HG03378 (cell line): ENCODE results near the gene EXOC6B.

Experiments used
- ATAC-seq: cut with Tn5 transposase; IDR thresholded peaks from one replicate; pipeline ENCODE4 v1.9.1; 2021; ENCODE audit warnings: mild to moderate bottlenecking, moderate library complexity; ENCODE audit not compliant: unreplicated experiment

EXOC6B gene

DNA sequence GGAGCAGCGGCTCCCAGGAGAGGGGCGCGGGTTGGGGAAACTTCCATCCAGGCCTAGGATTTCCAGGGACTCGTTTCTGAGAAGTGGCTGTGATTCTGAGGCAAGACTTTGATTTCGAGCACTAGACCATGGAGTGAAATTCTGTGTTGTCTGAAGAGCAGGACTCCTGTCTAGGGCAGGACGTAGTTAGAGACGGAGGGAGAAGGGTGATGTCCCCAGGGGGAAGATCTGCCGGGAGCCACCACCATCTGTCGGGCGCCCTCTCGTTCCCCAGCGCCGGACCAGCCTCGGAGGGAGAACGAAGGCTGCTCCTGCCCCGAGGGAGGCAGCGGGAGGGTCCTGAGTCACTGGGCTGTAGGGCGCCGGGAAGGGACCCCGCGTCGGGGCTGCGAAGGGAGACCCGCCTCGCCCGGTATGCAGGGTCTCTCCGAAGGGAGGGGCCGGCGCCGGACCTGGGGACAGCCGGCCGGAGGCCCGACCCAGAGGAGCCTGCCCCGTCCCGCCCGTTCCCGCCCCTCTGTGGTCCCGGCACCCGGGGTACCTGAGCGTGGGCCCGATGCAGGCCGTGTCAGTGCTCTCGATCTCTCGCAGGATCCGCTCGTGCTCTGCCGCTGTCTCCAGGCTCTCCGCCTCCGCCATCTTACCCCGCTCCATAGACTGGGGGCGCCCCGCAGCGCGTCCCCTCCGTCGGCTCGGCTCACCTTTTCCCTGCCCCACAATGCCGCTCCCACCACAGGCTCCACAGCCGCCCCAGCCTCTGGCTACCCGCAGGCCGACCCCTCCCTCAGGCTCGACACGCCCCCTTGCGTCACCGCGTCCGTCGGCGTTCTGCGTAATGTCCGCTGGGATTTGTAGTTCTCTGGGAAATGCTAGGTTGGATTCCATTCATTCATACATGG lies at the start of gene EXOC6B:
Gene EXOC6B, minus strand, starts transcription at position 777 of the 899 bp plus-strand sequence.
- peak; percentile 93 for ATAC-seq

DNA sequence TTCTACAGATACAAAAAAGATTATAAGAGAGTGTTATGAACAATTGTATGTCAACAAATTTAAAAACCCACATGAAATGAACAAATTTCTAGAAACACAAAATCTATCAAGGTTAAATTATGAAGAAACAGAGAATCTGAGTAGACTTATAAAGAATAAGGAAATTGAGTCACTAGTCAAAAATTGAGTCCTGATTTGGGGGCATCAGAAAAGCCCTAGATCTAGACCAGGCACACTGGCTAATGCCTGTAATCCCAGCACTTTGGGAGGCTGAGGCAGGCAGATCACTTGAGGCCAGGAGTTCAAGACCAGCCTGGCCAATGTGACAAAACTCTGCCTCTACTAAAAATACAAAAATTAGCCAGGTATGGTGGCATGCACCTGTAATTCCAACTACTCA lies 46.0 kb upstream of the EXOC6B start:
- no peak for ATAC-seq

DNA sequence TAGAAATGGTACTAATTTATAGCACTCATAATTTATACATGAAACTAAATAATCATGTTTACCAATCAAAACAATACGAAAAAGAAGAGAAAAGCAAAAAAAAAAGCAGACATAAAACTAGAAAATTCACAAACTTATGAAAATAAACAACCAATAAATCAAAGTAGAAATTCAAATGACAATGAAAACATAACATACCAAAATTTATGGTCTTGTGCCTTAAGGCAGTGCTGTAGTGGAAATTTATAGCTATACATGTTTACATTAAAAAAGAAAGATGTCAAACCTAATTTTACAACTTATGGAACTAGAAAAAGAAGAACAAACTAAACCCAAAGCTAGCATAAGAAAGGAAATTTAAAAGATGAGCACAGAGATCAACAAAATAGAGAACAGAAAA lies 45.2 kb upstream of the EXOC6B start:
- ATAC-seq, result no peak

DNA sequence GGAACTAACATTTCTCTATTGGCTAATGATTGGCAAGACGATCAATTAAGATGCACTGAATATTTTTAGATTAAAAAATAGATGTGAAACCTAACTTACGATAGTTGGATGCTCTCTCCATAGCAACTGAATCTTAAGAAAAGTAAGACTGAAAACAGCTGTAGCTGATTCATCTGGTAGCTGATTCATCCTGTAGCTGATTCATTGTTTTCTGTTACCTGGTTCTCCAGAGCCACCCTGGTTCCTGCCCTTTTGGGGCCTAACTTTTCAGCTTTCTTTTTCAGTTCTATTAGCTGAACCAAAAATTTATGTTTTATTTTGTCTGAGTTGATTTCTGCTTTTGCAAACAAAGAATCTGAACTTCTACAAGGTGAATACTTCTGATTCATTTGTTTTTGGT lies 38.7 kb upstream of the EXOC6B start:
- ATAC-seq, result peak; percentile 59

DNA sequence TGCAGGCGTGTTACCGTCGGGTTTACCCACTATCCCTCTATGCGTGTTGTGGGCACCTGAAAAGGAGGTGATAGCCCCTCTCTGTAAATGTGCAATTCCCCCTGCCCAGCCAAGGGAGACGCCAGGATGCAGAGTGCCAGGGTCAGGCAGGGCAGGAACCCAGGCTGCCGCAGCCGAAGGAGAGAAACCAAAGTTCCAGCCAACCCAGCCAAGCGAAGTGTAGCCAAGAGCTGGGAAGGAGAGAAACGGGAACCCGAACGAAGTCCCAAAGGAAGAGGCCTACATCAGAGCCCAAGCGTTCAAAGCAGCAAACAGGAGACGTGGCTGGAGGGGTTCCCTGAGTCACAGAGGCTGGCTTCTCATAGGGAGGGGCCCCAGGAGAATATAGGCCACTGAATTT lies 37.2 kb upstream of the EXOC6B start:
- no peak for ATAC-seq

DNA sequence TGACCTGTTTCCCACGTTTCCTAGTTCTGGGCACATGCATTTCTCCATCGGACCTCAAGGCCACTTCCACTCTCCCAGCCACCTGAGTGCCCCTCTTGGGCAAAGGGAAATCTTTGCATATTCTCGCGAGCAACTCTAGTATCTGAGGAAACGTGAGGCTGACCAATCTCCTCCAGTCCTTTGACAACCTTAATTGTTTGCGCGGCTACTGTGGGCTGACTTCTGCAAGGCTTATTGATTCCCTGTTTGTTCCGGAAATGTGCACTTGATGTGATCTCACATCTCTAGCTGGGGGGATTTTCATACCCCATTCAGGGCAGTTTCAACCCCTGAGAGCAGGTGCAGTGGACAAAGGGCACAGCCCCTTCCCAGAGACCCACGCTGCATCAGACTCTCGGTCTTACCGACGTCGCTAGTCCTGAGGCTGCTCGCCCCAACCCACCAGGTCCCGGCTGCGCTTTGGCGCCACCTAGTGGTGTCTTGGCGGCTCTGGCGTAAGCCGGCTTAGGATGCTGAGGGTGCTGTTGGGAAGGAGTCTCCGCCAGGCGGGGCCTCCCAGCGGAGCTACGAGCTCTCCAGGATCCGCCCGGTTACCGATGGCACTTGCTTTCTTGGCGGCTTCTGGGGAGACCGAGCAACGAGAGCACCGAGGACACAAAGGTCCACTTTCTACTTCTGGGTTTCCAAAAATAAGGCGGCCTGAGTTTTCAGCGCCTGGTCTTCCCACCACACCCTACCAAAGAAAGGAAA lies 36.6 kb upstream of the EXOC6B start:
- ATAC-seq, result peak; percentile 81

DNA sequence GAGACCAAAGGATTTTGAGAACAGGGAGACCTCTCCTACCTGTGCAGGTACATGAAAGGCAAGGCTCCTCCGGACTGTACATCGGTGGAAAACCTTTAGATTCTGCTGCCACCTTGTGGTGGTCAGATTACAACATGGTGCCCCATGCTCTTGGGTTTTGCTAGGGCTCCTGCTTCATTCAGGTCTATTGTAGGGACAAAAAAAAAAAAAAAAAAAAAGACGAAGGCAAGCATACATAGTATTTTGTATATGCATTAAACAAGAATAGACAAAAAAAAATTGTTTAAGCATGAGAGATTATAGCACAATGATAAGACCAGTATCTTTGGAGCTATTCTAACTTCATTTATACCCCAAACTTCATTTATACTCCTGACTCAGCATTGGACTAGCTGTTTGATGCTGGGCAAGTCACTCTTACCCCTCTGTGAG lies 34.0 kb upstream of the EXOC6B start:
- ATAC-seq, result peak; percentile 54

DNA sequence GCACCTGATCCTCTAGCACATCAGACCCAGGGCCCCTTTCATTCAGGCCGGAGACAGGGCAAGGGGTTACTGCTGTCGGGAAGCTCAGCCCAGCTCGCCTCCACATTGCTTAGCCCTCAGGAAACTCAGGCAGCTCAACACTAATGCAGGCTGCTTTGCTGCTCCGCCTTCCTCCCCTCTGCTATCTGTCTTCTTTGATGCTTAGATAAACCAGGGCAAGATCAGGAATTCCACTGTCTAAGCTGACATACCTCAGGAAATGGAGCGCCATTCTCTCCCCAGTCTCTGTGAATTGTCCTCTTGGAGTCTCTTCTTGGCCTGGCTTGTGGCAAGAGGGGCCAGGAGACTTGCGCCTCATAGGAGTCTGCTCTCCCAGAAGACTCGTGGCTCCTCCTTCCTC lies 25.5 kb upstream of the EXOC6B start:
- no peak for ATAC-seq

DNA sequence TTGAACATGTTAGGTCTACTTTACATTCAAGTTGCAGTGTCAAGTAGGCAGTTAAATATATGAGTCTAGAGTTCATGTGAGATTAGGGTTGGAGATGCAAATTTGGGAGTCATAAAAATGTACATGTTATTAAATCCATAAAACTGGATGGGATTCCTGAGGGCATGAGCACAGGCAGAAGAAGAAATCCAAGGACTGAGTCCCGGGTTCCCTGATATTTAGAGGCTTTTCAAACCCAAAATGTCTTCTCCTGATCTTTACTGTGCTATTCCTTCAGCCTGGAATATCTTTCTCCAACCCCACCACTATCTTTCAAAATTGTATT lies 23.3 kb upstream of the EXOC6B start:
- no peak for ATAC-seq

DNA sequence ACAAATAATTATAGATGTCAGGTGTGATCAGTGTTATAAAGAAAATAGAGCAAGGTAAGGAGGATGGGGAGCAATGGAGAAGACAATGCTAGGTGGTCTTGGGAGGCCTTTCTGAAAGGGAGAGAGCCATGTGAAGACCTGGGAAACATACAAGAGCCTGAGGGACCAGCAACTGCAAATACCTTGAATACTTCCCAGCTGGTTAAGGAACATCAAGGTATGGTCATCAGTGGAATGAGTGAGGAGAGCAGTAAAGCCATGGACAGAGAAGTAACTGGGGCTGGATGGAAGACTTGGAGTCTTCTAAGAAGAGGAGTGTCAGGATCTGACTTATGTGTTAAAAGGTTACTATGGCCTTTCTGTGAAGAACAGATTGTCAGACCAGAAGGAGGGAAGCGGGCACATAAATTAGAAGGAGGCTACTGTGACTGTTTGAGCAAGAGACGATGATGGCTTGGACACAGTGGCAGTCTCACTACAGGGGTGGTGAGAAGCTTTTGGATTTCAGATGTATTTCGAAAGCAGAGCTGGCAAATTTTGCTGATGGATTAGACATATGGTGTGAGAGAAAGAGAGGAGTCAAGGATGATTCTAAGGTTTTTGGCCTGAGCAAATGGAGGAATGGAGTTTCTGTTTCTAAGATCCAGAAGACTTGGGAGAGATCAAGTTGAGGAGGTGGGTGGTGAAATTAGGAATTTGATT lies 22.8 kb upstream of the EXOC6B start:
- no peak for ATAC-seq

DNA sequence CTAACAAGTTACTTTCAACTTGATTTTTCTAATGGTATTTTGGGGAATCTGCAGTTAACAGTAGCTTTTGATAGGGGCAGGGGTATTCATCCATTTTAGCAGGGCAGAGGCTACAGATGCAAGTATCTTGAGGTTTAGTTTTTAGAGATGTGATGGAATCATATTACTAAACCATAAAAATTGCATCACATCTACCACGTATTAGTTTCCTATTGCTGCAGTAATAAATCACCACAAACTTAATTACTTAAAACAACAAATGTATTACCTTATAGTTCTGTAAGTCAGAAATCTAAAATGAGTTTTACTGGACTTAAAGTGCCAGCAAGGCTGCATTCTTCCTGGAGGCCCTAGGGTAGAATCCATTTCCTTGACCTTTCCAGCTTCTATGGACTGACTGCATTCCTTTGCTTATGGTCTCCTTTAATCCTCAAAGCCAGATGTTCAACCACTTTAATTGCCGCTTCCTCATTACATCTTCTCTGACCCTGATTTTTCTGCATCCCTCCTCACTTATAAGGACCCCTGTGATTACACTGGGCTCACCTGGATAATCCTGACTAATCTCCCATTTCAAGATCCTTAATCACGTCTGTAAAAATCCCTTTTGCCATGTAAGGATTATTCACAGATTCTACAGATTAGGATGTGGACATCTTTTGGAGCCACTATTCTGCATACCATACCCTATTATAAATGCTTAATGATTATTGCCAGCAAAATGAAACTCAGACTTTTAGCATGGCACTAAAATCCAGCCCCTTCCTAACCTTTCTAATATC lies 21.9 kb upstream of the EXOC6B start:
- no peak for ATAC-seq

DNA sequence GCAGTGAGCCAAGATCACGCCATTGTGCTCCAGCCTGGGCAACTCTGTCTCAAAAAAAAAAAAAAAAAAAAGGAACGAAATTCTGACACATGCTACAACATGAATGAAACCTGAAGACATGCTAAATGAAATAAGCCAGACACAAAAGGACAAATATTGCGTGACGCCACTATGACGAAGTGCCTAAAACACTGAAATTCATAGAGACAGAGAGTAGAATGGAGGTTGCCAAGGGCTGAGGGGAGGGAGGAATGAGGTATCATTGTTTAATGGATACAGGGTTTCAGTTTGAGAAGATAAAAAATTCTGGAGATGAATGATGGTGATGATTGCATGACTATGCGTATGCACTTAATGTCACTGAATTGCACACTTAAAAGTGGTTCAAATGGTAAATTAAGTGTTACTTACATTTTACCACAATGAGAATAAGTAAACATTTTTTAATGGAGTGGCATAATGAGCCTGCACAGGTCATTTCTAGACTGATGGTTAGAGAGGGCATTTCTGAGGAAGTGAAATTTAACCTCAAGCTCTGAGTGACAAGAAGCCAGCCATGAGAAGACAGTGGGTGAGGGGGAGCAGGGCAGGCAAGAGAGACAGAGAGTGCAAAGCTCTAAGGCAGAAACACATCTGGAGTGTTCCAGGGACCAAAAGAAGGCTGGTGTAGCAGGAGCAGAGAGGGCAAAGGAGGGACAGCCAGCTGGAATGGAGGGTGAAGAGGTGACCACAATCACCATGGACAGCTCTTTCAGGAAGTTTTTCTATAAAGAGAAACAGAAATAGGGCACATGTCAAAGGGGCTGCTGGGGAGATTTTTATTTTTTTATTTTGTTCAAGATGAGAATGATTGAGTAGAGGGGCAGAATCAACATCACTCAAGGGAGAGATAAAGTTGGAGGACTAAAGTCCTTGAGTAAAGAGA lies 20.6 kb upstream of the EXOC6B start:
- ATAC-seq, result peak; percentile 98

DNA sequence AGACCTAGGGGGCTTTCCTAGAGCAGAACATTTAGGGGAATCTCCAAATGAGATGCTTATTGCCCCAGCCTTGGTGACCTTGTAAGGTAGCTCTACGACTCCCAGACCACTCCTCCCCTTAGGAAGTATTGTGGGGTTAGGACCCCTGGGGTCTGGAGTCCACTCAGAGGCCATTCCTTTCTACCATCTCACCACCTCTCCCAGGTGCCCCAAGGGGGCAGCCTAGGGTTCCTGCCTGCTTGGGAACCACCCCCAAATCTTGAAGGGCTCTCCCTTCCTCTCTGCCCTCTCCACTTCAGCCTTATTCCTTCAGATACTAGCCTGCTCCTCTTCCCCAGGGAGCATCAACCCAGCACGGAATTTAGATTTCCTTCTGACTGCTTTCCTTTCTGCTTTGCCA lies 17.5 kb upstream of the EXOC6B start:
- ATAC-seq, result no peak

DNA sequence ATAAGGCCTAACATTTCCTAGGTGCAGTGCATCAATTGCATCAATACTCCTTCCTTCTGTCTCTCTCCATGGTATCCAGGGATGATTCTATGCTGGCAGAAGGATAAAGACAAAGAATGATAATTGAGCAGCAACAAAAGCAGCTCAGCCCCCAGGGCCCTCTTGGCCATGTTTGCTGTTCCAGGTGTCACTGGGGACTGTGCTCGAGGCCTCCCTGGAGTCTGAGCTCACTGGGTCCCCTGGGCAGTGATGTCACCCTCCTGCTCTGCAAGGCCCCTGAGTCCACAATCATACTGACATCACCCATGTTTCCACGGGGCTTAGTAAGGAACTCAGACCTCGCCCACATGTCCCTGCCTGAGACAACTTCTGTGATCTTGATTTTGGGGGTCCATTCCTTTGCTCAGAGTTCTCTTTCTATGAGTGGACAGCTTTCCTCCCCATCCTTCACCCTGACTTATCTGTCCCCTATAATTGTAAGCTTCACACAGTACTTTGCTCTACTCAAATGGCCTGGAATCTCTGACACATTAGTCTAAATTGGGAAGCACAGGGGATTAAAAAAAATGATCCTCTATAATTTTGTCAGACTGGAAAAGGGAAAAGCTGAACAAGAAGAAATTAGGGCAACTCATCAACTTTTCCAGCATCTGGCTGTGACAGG lies 15.8 kb upstream of the EXOC6B start:
- ATAC-seq, result no peak

DNA sequence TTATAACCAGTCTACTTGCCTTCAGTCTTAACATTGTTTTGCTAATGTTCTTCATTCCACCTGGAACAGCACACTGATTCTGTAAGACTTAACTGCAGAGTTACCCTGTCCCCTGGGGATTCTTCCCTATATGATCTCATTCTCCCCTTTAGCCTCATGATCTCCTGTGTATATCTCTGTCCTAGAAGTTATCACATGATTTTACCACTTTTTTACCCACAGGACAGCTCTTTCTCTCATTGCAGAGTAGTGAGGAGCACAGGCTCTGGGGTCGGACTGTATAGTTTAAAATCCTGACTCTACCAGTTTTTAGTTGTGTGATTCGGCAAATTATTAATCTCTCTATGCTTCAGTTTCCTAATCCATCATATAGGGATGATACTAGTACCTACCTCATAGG lies 14.2 kb upstream of the EXOC6B start:
- ATAC-seq, result no peak

DNA sequence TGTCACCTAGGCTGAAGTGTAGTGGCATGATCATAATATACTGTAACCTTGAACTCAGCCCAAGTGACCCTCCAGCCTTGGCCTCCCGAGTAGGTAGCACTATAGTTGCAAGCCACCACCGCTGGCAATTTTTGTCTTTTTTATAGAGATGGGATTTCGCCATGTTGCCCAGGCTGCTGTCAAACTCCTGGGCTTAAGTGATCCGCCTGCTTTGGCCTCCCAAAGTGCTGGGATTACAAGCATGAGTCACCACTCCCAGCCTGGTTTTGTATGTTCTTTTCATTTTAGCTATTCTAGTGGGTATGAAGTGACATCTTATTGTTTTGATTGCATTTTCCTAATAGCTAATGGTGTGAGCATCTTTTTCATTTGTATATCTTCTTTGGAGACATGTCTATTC lies 11.3 kb upstream of the EXOC6B start:
- ATAC-seq, result no peak

DNA sequence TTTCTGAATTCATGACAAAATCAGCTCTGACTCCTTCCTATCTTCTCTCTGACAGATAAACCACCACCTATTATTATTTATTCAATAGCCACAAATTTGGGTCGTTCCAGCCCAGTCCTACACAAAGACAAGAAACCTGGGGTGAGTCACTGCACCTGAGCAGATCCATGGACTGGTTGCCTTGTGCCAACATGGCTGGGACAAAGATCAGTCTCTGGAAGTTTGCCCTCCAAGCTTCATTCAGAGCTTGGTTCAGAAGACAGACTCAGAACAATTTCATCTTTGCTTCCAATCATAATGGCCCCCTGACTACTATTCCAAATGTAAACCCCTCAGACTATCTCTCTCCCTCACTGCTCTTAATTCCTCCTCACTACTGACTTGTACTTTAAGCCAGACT lies 9.6 kb upstream of the EXOC6B start:
- no peak for ATAC-seq

DNA sequence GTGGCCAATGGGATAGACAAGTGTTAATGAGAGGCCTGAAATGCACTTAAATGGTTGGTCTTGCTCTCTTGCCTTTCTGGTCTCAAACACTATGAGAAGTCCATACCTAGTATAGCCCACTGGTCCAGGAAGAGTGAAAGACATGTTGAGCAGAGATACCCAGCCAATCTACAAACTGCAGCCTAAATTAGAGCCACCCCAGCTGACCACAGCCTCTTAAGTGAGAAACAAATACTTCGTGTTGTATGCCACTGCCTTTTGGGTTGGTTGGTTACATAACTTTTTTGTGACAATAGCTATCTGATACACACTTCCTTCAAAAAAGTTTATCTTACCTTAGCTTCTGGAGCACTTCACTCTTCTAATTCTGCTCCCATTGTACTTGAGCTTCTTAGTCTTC lies 8.8 kb upstream of the EXOC6B start:
- ATAC-seq, result no peak

DNA sequence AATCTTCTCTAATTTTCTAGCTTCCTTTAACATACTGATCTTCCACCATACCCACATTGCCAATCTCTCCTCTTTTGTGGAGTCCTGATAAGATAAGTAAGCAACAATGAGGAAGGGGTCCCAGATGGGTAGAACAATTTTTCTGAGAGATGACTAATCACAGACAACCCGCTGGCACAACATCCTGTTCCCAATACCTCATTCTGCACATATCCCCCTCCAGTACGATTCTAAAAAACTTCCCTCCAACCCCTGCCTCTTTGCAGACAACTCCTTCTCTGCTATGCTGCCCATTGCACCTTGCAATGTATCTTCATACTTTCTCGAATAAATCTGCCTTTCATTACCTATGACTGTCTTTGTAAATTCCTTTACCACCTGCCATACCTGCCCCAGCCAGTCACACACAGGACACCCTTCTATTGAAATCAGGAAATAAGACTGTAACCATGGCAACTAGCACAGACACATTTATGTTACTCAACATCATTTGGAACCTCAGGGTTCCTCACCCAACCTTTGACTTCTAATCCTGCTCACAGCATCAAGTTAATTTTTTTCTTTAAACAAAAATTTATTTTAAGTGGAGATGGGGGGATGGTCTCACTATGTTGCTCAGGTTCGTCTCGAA lies 7.4 kb upstream of the EXOC6B start:
- no peak for ATAC-seq
